Stimulated activated naive CD8-positive, alpha-beta T cell treated with anti-CD3 and anti-CD28 coated beads, Interleukin-15, Interleukin-2, amounts not matched to agents 100 ng/mL and 50 ng/mL, for 24 hours (primary cell): ENCODE measurements around the gene COL18A1.

Experiments
- H3K27ac Mint-ChIP-seq: one replicate; pipeline ENCODE4 v1.8.0; 2021; ENCODE audit warnings: mild to moderate bottlenecking, mixed read lengths
- H3K27me3 Mint-ChIP-seq: one replicate; pipeline ENCODE4 v1.8.0; 2021; ENCODE audit warnings: mixed read lengths
- H3K36me3 Mint-ChIP-seq: one replicate; pipeline ENCODE4 v1.8.0; 2021; ENCODE audit warnings: low read depth, mixed read lengths
- H3K4me1 Mint-ChIP-seq: one replicate; pipeline ENCODE4 v1.8.0; 2021; ENCODE audit warnings: low read depth, mixed read lengths
- H3K4me3 Mint-ChIP-seq: one replicate; pipeline ENCODE4 v1.8.0; 2021; ENCODE audit warnings: mild to moderate bottlenecking, mixed read lengths
- H3K9me3 Mint-ChIP-seq: one replicate; pipeline ENCODE4 v1.8.0; 2021; ENCODE audit warnings: mixed read lengths

COL18A1 gene

GRCh38 chr21:45458281-45459170, 53.6 kb downstream of the COL18A1 start:
- Mint-ChIP-seq H3K27me3 (no peaks in the 10 kb centered on the region), H3K4me3 (no peak overlapping the region), H3K9me3 (peaks cover 7% of the 10 kb centered on the region), H3K27ac (no peak overlapping the region), H3K4me1 (no peaks in the 10 kb centered on the region), H3K36me3 (no peaks in the 10 kb centered on the region)

- H3K4me3 Mint-ChIP-seq: no peak overlapping the region
- H3K36me3 Mint-ChIP-seq: no peaks in the 10 kb centered on the region
These were observed 54.4 kb downstream of the COL18A1 start for GRCh38 chr21:45459171-45460010.

GRCh38 chr21:45460011-45460565, 55.1 kb downstream of the COL18A1 start:
- Mint-ChIP-seq H3K27me3 (no peaks in the 10 kb centered on the region), H3K36me3 (no peaks in the 10 kb centered on the region), H3K27ac (no peak overlapping the region), H3K9me3 (peaks cover 7% of the 10 kb centered on the region), H3K4me3 (no peak overlapping the region), H3K4me1 (no peaks in the 10 kb centered on the region)

More at GRCh38 chr21:45459171-45460010, 54.4 kb downstream of the COL18A1 start:
- peaks cover 7% of the 10 kb centered on the region for H3K9me3 Mint-ChIP-seq
- no peak overlapping the region for H3K27ac Mint-ChIP-seq
- H3K4me1 Mint-ChIP-seq: no peaks in the 10 kb centered on the region
- H3K27me3 Mint-ChIP-seq: no peaks in the 10 kb centered on the region

- Mint-ChIP-seq H3K36me3 (no peaks in the 10 kb centered on the region), H3K4me3 (no peak overlapping the region), H3K27ac (no peak overlapping the region), H3K27me3 (peaks cover 3% of the 10 kb centered on the region), H3K9me3 (peaks cover 7% of the 10 kb centered on the region), H3K4me1 (no peaks in the 10 kb centered on the region)
These were observed 55.8 kb downstream of the COL18A1 start for GRCh38 chr21:45460611-45461368.

GRCh38 chr21:45461369-45461750, 56.4 kb downstream of the COL18A1 start:
- Mint-ChIP-seq H3K36me3 (no peaks in the 10 kb centered on the region), H3K27ac (no peak overlapping the region), H3K27me3 (peaks cover 3% of the 10 kb centered on the region), H3K4me3 (no peak overlapping the region), H3K9me3 (peaks cover 7% of the 10 kb centered on the region), H3K4me1 (no peaks in the 10 kb centered on the region)

- no peaks in the 10 kb centered on the region for H3K4me1 Mint-ChIP-seq
- H3K36me3 Mint-ChIP-seq: no peaks in the 10 kb centered on the region
- no peak overlapping the region for H3K27ac Mint-ChIP-seq
- H3K9me3 Mint-ChIP-seq: peaks cover 7% of the 10 kb centered on the region
- peaks cover 3% of the 10 kb centered on the region for H3K27me3 Mint-ChIP-seq
- no peak overlapping the region for H3K4me3 Mint-ChIP-seq
These were observed 56.9 kb downstream of the COL18A1 start for GRCh38 chr21:45461806-45462341.

- peaks cover 3% of the 10 kb centered on the region for H3K27me3 Mint-ChIP-seq
- H3K27ac Mint-ChIP-seq: no peak overlapping the region
- H3K4me3 Mint-ChIP-seq: no peak overlapping the region
- peaks cover 7% of the 10 kb centered on the region for H3K9me3 Mint-ChIP-seq
- H3K36me3 Mint-ChIP-seq: no peaks in the 10 kb centered on the region
- H3K4me1 Mint-ChIP-seq: no peaks in the 10 kb centered on the region
These were observed 58.9 kb downstream of the COL18A1 start for GRCh38 chr21:45463871-45464270.

GRCh38 chr21:45464309-45464708, 59.3 kb downstream of the COL18A1 start:
- peaks cover 7% of the 10 kb centered on the region for H3K9me3 Mint-ChIP-seq
- no peak overlapping the region for H3K27ac Mint-ChIP-seq
- H3K27me3 Mint-ChIP-seq: peaks cover 3% of the 10 kb centered on the region
- H3K4me1 Mint-ChIP-seq: no peaks in the 10 kb centered on the region
- H3K4me3 Mint-ChIP-seq: no peak overlapping the region
- no peaks in the 10 kb centered on the region for H3K36me3 Mint-ChIP-seq

GRCh38 chr21:45465105-45465504, 60.1 kb downstream of the COL18A1 start:
- peaks cover 3% of the 10 kb centered on the region for H3K27me3 Mint-ChIP-seq
- H3K36me3 Mint-ChIP-seq: no peaks in the 10 kb centered on the region
- H3K27ac Mint-ChIP-seq: no peak overlapping the region
- H3K4me3 Mint-ChIP-seq: no peak overlapping the region
- H3K9me3 Mint-ChIP-seq: peaks cover 7% of the 10 kb centered on the region
- no peaks in the 10 kb centered on the region for H3K4me1 Mint-ChIP-seq

- Mint-ChIP-seq H3K4me3 (no peak overlapping the region), H3K9me3 (peaks cover 7% of the 10 kb centered on the region), H3K4me1 (peaks cover 3% of the 10 kb centered on the region), H3K27me3 (peaks cover 3% of the 10 kb centered on the region), H3K36me3 (no peaks in the 10 kb centered on the region), H3K27ac (no peak overlapping the region)
These were observed 60.8 kb downstream of the COL18A1 start for GRCh38 chr21:45465611-45466329.

- Mint-ChIP-seq H3K27ac (no peak overlapping the region), H3K27me3 (peaks cover 3% of the 10 kb centered on the region), H3K4me3 (no peak overlapping the region), H3K36me3 (no peaks in the 10 kb centered on the region), H3K4me1 (peaks cover 11% of the 10 kb centered on the region), H3K9me3 (peaks cover 7% of the 10 kb centered on the region)
These were observed 61.6 kb downstream of the COL18A1 start for GRCh38 chr21:45466330-45467220.

- Mint-ChIP-seq H3K27me3 (peaks cover 3% of the 10 kb centered on the region), H3K9me3 (peaks cover 4% of the 10 kb centered on the region), H3K4me3 (no peak overlapping the region), H3K36me3 (no peaks in the 10 kb centered on the region), H3K4me1 (peaks cover 13% of the 10 kb centered on the region), H3K27ac (no peak overlapping the region)
These were observed 62.3 kb downstream of the COL18A1 start for GRCh38 chr21:45467221-45467779.
